Activated T-cell treated with anti-CD3 and anti-CD28 coated beads for 4 hours (primary cell): ENCODE data around the gene VPS16.
A peak's percentile ranks its signal among the peaks of the same experiment; 100 is the strongest.

Experiments
- DNase-seq: peaks from one replicate; pipeline ENCODE4 v3.0.0-alpha.2; 2020

The VPS16 gene

GRCh38 chr20:2840138-2840966 is at the start of gene VPS16, which contains the start of gene PCED1A:
Gene VPS16, plus strand, starts transcription at chr20:2840745. Its CDS starts 30 bp downstream, at chr20:2840775.
Gene PCED1A, minus strand, starts transcription at chr20:2840655. Its CDS starts 743 bp downstream, at chr20:2839912.
- DNase-seq: peak; percentile 83

DNA sequence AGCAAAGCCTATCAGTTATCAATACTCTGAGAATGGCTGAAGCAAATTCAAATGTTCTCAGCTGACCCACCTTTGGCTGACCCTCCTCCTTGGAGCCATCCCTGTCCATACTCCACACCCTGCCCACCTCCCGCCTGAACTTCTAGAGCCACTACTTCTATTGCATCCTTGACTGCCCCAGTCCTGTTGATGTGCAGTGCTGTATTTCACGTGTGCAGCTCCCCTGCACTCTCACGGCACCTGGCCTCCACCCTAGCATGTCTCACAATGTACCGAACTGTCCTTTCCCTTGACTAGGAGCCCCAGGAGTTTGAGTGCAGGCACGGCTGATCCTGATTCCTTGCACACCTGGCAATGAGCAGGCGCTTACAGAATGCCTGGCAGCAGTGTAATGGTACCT is 47.1 kb upstream of the VPS16 start:
- no peak for DNase-seq

- DNase-seq: no peak
These were observed 46.3 kb upstream of the VPS16 start for GRCh38 chr20:2794202-2794748.

DNA sequence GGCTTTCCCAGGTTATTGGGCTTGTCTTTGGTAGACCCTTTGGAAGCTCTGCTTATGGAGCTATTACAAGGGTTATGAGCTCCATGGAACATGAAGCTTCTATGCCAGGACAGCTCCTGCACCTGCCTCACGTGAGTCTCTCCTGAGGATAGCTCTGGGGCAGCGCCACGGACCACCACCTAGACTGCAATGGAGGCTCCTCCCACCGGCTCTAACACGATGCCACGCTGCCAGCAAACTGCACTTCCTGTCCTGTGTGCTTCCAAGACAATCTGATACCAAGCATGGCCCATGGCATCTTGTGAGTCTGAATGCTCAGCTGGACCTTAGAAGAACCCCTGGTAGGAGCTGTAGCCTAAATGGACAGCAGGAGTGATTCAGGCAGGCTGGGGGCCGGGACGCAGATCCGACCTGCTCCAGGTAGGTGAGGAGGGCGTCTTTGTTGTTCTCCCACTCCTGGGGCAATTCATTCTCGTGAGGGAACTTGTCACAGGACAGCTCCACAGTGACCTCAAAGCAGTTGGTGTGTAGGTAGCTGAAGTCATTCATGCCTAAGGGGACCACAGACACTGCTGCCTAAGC is 45.6 kb upstream of the VPS16 start:
- no peak for DNase-seq

DNA sequence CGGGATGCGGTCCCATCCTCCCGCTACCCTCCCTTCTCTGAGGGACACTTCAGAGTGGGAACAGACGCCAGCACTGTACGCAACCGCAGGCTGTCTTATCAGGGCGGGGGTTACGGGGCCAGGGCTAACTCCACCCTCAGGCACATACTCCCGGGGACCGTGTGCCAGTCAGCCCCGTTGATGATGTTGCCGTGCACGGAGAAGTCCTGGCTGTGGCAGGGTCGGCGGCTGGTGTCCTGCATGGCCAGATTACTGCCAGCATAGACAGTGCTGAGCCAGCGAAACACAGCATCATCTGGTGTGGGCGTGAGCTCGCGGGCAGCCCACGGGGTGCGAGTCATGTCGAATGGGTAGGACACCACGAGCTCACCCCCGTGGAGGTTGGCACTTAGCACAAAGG is 45.1 kb upstream of the VPS16 start:
- no peak for DNase-seq

DNA sequence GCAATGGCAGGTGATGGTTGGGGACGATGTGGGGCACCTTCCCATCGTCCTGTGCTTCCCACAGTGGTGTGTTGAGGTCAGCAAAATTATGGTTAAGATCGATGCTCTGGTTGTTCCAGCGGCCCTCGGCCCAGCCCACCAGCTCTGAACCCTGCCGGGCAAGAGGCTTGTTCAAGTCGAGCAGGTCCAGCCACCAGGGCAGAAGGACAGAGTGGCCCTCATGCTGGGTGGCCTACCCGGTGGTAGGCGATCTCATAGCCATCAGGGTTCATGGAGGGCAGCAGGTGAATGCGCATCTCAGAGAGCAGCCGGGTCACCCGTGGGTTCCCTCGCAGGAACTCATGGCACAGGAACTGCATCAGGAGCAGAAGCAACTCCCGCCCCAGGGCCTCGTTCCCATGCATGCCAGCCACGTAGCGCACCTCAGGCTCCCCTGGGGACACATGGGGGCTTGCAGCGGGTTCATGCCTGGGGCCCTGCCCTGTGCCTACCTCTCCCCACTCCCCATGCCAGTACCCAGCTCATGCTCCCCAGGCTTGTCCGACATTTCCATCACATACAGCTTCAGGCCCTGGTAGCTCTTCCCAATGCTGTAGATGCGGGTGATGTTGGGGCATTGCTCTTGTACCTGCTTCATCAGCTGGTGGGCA is 44.4 kb upstream of the VPS16 start:
- DNase-seq: no peak

DNA sequence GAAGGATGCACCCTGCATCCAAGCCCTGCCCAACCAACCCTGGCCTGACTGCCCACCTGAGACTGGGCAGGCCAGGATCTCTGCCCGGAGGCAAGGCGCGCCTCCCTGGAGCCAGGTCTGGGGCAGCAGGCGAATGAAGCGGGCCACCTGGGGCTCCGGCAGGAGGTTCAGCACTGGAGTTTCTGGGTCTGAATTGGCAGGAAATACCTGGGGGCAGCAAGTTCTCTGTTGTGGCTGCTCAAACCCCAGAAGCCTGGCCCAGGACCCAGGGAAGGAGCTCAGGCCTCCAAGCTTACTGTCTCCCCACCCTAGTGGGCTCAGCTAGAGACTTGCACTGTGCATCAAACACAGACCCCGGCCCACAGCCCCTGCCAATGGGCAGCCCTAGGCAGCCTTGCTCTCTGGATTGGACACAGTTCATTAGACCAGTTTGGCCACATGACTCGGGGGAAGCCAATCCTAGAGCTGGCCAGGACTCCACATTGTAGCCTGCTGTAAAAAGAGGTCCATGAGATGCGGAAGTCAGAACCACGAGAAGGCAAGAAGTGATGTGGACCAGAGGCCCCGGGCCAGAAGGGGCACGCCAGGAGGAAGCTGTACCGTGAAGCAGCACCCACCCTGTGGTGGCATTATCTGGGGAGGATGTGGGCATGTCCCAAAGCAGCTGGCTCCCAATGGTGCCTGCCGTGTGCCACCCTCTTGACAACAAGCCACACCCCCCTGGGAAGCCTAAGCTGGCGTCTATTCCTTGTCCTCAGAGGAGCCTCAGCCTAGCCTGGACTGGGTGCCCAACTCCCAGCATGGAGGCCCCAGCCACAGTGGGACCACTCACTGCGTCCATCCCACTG is 43.2 kb upstream of the VPS16 start:
- no peak for DNase-seq

- no peak for DNase-seq
These were observed 42.3 kb upstream of the VPS16 start for GRCh38 chr20:2798095-2798805.

DNA sequence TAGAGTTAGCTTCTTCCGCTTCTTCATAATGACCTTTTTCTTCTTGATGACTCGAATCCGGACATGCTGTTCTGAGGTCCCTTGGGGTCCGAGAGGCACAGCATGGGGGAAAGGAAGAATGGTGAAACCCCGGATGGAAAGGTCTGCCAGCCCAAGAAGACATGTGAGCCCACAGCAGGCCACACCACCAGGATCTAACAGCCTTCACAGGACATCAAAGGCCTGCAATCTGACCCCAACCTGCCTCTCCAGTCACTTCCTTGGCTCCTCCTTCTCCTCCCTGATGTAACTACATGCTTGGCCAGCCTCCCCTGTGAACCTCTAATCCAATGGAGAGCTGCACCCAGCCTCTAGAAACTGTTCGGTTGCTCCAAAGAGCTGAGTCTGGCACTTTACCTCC is 41.7 kb upstream of the VPS16 start:
- DNase-seq: no peak

- DNase-seq: no peak
These were observed 41.3 kb upstream of the VPS16 start for GRCh38 chr20:2799271-2799670.

- no peak for DNase-seq
These were observed 40.6 kb upstream of the VPS16 start for GRCh38 chr20:2799688-2800520.

DNA sequence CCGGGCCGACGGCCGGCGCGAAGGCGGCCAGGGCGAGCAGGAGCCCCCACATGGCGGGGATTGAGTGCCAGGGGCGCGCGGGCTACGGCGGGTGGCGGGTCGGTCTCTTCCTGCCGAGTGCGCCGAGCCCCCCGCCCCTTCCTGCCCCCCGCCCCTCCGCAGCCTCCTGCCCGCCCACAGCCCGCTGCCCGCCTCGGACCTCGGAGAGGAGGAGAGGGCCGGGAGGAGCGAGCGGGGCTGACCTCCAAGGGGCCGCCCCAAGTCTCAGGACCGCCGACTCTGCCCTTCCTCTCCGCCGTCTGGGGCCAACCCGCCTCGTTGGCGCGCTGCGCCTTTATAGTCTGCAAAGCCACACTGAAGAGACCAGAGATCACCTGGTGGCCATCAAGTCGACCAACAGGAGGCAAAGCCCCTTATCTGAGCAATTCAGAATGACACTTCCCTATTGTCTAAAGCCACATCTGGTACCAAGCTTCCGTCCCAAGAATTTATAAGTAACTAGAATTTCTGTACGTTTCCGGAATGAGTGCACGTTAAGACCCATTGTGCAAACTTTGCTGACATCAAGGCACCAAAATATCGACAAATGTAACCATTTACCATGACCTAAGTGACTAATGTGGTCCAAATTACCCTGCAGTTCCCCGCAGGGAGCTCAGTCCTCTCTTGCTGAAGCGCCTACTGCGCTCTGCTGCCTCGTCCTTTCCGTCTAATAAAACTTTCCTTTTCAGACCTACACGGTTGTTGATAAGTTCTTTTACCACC is 39.8 kb upstream of the VPS16 start, which contains the start of gene CPXM1:
CPXM1 (minus strand) TSS at position 107 of the 765 bp plus-strand sequence; CDS start at position 52, 55 bp downstream.
- no peak for DNase-seq

GRCh38 chr20:2801286-2801728 is 39.2 kb upstream of the VPS16 start:
- DNase-seq: no peak

DNA sequence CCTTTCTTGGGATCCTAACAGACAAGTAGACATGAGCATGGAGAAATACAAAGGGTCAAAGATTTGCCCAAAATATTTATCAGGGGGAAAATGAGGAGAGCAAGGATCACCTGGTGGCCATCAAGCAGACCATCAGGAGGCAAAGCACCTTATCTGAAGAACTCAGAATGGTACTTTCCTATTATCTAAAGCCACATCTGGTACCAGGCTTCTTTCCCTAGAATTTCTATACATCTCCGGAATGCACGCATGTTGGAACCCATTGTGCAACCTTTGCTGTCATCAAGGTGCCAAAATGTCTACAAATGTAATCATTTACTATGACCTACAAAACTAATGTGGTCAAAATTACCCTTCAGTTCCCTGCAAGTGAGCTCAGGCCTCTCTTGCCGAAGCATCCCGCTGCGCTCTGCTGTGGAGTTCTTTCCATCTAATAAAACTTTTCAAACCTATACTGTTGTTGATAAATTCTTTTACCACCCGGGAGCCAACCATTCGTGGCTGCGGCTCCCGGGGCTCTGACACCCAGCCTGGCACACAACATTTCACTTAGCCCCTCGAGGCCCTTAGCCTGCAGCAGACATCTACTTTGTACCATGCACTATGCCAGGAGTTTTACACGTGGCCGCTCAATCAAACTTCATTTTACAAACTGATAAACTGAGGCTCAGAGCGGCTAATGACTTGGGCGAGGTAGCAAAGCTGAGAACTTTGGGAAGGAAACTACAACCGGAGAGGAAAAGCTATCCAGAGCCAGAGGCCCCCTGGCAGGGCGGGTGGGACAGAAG is 36.3 kb upstream of the VPS16 start:
- no peak for DNase-seq

DNA sequence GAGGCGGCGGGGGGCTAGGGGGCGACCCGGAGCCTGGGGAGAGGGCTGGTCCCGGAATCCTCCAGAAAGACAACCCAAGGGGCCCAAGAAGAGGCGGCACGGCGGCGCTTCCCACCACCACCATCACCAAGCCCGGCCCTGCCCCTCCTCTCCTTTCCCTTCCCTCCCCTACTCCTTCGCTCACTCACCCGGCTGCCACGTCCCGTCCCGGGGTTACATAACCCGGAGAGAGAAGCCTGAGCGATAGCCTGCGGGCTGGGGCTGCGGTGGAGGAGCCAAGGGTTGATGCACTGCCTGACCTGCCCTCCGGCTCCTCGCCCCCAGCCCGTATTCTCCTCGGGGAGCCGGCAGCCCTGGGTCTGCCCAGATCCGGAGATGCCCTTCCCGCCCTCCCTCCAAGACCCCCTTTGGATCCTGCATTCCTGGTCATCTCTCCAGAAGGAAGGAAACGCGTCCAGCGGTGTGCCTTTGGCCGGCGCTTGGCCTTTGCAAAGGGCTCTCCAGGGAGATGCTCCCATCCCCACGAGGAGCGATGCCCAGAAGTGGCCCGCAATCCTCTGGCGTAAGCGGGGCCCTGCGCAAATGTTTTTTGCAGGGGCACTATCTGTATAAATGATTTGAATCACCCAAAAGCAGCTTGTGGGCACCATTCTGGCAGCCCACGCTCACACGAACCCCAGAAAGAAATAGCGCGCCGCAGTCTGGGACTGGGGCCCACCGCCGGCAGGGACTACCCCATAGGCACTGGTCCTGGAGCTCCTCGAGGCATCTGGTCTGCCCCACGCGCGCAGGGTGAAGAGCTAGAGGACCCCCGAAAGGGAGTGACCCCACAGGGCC is 35.5 kb upstream of the VPS16 start:
- no peak for DNase-seq

- DNase-seq: no peak
These were observed 34.7 kb upstream of the VPS16 start for GRCh38 chr20:2805689-2806350.

GRCh38 chr20:2806351-2806701 is 34.2 kb upstream of the VPS16 start:
- DNase-seq: no peak

GRCh38 chr20:2807019-2807418 is 33.5 kb upstream of the VPS16 start:
- no peak for DNase-seq
